ENCODE results near the gene TSPAN18. TPM values are rescaled to one million over a fixed set of nuclear protein-coding genes. Genes with fewer than 3 reads are reported as not detected.

The TSPAN18 gene
- total RNA-seq, 4 donors from 2014 or later = 31.1 to 74.6 (median 34.7) TPM

DNA sequence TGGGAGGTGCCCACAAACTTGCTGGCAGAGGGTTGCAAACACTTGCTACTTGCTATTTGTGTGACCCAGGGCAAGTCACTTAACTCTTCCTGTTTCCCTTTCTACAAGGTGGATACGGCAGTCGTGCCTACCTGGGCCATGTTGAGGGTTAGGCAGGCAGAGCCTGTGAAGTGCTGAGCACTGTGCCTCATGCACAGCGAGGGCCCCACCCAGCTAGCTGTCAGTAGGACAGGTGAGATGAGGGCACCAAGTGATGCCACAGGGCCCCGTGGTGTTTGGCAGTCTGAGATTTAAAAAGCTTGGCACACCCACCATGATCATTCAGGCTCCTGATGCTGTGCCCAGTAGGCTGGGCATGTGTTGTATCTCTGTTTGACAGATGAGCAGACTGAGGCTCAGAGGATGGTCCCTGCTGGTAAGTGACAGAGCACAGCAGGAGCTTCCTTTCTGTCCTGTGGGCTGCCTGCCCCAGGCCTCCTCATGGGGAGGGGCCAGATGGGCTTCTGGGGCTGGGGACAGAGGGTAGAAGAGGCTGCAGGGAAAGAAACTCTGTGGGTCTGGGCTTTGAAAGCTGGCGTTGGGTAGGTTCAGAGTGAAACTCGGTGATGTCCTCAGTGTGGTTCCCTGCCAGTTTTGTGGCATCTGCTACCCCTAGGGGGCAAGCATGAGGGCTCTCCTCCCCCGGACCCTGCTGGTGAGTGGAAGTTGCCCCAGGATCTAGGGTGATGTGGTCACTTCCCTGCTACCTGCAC, 59.3 kb downstream of the TSPAN18 start:
- Histone ChIP-seq H3K27me3 (no peaks in the 10 kb centered on the region), H3K36me3 (no peaks in the 10 kb centered on the region), H3K27ac (peak overlapping the region in 3 of 4 donors; percentile 43 to 70 (median 56)), H3K4me1 (peaks cover 3 to 87% (median 19%) of the 10 kb centered on the region in 3 donors), H3K9me3 (no peaks in the 10 kb centered on the region), H3K4me3 (no peak overlapping the region)
- WGBS, 2 donors (ENCODE audit: low coverage in 1 of 2) = 46% methylated on average over 2 of the region's 7 CpGs; no CpG with 5 or more reads in 1 of the 2 donors
- ATAC-seq = no peak
- no peak for TF ChIP-seq POLR2A (IDR thresholded peaks at IDR 0.05)
- TF ChIP-seq EP300 (IDR thresholded peaks at IDR 0.05) = no peak
- peak in 1 of 4 experiments; percentile 21 for TF ChIP-seq CTCF (IDR thresholded peaks at IDR 0.05)

- WGBS, 2 donors (ENCODE audit: low coverage in 1 of 2) = 59 to 65% methylated on average over 2 to 3 of the region's 3 CpGs
Observed at GRCh38 chr11:44787070-44787469, 60.3 kb downstream of the TSPAN18 start.

DNA sequence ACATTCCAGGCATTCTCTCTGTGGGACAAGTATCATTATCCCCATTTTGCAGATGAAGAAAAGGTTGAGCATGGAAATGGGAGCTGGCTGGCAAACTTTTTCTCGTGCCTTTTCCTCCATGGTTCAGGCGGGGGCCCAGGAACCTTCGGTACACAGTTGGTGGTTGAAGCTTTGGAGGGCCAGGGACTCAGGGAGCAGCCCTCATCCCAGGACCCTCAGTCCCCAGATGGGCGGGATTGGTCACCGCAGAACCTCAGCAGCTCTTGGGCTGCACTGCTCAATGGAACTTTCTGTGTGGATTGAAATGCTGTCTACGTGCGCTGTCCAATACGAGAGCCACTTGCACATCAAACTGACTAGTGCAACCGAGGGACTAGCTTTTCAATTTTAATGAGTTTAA, 61.2 kb downstream of the TSPAN18 start:
- no peak overlapping the region for H3K27ac ChIP-seq
- no peak for TF ChIP-seq CTCF (IDR thresholded peaks at IDR 0.05)
- no peak overlapping the region for H3K4me3 ChIP-seq
- no peaks in the 10 kb centered on the region for H3K27me3 ChIP-seq
- peaks cover 3 to 96% (median 19%) of the 10 kb centered on the region in 3 donors for H3K4me1 ChIP-seq
- no peaks in the 10 kb centered on the region for H3K9me3 ChIP-seq
- no peaks in the 10 kb centered on the region for H3K36me3 ChIP-seq
- WGBS, 2 donors (ENCODE audit: low coverage in 1 of 2) = 88 to 94% methylated on average over 4 to 6 of the region's 9 CpGs
- no peak for ATAC-seq

More at GRCh38 chr11:44787070-44787469, 60.3 kb downstream of the TSPAN18 start:
- Histone ChIP-seq H3K9me3 (no peaks in the 10 kb centered on the region), H3K4me1 (peaks cover 3 to 87% (median 19%) of the 10 kb centered on the region in 3 donors), H3K36me3 (no peaks in the 10 kb centered on the region), H3K27ac (peak overlapping the region in 2 of 4 donors; percentile 43 to 70), H3K27me3 (no peaks in the 10 kb centered on the region), H3K4me3 (no peak overlapping the region)
- no peak for TF ChIP-seq CTCF (IDR thresholded peaks at IDR 0.05)
- TF ChIP-seq POLR2A (IDR thresholded peaks at IDR 0.05) = no peak
- TF ChIP-seq POLR2AphosphoS5 (IDR thresholded peaks at IDR 0.05) = no peak
- no peak for TF ChIP-seq EP300 (IDR thresholded peaks at IDR 0.05)
- ATAC-seq = no peak

DNA sequence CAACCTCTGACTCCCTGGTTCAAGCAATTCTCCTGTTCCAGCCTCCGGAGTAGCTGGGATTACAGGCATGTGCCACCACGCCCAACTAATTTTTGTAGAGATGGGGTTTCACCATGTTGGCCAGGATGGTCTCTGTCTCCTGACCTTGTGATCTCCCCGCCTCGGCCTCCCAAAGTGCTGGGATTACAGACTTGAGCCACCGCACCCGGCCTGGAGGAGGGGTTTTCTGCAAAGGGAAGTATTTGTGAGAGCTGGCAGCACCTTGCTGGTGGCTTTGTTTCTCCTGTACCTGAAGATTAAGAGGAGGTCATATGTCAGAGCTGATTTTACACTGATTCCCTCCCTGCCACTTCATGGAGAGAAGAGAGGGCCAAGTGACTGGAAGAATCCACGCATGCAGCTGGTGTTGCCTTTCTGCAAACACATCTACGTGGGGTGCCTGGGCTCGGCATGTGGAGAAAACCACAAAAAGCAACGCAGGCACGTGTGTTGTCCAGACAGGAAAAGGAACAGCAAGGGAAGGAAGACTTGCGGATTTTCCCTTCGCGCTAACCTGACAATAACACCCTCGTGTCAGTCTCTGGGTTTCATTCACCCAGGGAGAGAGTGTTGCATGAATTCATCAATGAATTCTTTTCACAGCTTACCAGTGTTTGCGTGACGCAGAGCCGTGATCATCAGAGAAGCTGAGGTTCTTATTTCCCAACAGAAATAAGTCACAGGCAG, 61.9 kb downstream of the TSPAN18 start:
- Histone ChIP-seq H3K4me3 (no peak overlapping the region), H3K4me1 (peaks cover 3 to 96% (median 23%) of the 10 kb centered on the region in 3 donors)
- no peak for ATAC-seq

More for the DNA sequence above, 61.9 kb downstream of the TSPAN18 start:
- 58 to 63% methylated on average over 10 to 12 of the region's 18 CpGs for WGBS, 2 donors (ENCODE audit: low coverage in 1 of 2)
- Histone ChIP-seq H3K27me3 (no peaks in the 10 kb centered on the region), H3K36me3 (no peaks in the 10 kb centered on the region), H3K27ac (no peak overlapping the region), H3K9me3 (no peaks in the 10 kb centered on the region)
- TF ChIP-seq POLR2AphosphoS5 (IDR thresholded peaks at IDR 0.05) (no peak), CTCF (IDR thresholded peaks at IDR 0.05) (no peak), EP300 (IDR thresholded peaks at IDR 0.05) (no peak), POLR2A (IDR thresholded peaks at IDR 0.05) (no peak)

Data from gastroesophageal sphincter (tissue), 4 donors.